ENCODE data around the gene RNASEH2A. TPM values are rescaled to one million over a fixed set of nuclear protein-coding genes. Genes with fewer than 3 reads are reported as not detected.

The RNASEH2A gene
- total and polyA plus RNA-seq, 2 of the 13 experiments (the other 11 are each of a cell fraction or from before 2014, with no cell fraction given): 25.1 to 35.8 TPM

- TF ChIP-seq UBTF (CRISPR knock-in tag; IDR thresholded peaks at IDR 0.05) (peak; percentile 96), ZMYM4 (CRISPR knock-in tag; IDR thresholded peaks at IDR 0.05) (peak; percentile 91), SMAD3 (CRISPR knock-in tag; IDR thresholded peaks at IDR 0.05) (peak; percentile 82; the same call in 1 of the 2 replicates), ZNF773 (CRISPR knock-in tag; IDR thresholded peaks at IDR 0.05; ENCODE audit: borderline replicate concordance) (no peak), ZNF496 (CRISPR knock-in tag; IDR thresholded peaks at IDR 0.05; ENCODE audit: insufficient replicate concordance) (no peak), PLRG1 (conservative IDR thresholded peaks at IDR 0.05) (no peak), MAFF (IDR thresholded peaks at IDR 0.05; ENCODE audit: low read depth, low read length) (no peak), SNAI1 (CRISPR knock-in tag; IDR thresholded peaks at IDR 0.05; ENCODE audit: borderline replicate concordance) (no peak), ZNF75D (CRISPR knock-in tag; IDR thresholded peaks at IDR 0.05; ENCODE audit: borderline replicate concordance) (no peak), ZMYM3 (CRISPR knock-in tag; IDR thresholded peaks at IDR 0.05) (peak; percentile 56; the same call in 1 of the 2 replicates), SIN3A (IDR thresholded peaks at IDR 0.05; ENCODE audit: borderline replicate concordance, low read depth, low read length) (peak; percentile 78), ARNT2 (CRISPR knock-in tag; IDR thresholded peaks at IDR 0.05; ENCODE audit: low read depth) (peak; percentile 93), ZNF468 (CRISPR knock-in tag; IDR thresholded peaks at IDR 0.05) (no peak), MED1 (CRISPR knock-in tag; IDR thresholded peaks at IDR 0.05) (peak; percentile 90), ZNF619 (CRISPR knock-in tag; IDR thresholded peaks at IDR 0.05) (peak; percentile 52; the same call in 1 of the 2 replicates), HOXA3 (CRISPR knock-in tag; IDR thresholded peaks at IDR 0.05) (peak; percentile 83), TFE3 (CRISPR knock-in tag; IDR thresholded peaks at IDR 0.05) (peak; percentile 78; the same call in 1 of the 2 replicates), NKX3-1 (CRISPR knock-in tag; IDR thresholded peaks at IDR 0.05) (no peak), CHD4 (IDR thresholded peaks at IDR 0.05; ENCODE audit: borderline replicate concordance, low read length) (no peak), KLF9 (CRISPR knock-in tag; IDR thresholded peaks at IDR 0.05; ENCODE audit: low read depth) (peak; percentile 74; the same call in 1 of the 2 replicates), ZC3H4 (CRISPR knock-in tag; IDR thresholded peaks at IDR 0.05; ENCODE audit: borderline replicate concordance) (0 out of 2 replicates have a peak, but pooled peaks have one; percentile 85), PHF21A (CRISPR knock-in tag; IDR thresholded peaks at IDR 0.05) (peak; percentile 84; the same call in 1 of the 2 replicates), KLF15 (CRISPR knock-in tag; IDR thresholded peaks at IDR 0.05; ENCODE audit: borderline replicate concordance) (peak; percentile 55; the same call in 1 of the 2 replicates), KDM6A (CRISPR knock-in tag; IDR thresholded peaks at IDR 0.05; ENCODE audit: low read depth) (0 out of 2 replicates have a peak, but pooled peaks have one; percentile 28)
- TF ChIP-seq, protein P1, sequence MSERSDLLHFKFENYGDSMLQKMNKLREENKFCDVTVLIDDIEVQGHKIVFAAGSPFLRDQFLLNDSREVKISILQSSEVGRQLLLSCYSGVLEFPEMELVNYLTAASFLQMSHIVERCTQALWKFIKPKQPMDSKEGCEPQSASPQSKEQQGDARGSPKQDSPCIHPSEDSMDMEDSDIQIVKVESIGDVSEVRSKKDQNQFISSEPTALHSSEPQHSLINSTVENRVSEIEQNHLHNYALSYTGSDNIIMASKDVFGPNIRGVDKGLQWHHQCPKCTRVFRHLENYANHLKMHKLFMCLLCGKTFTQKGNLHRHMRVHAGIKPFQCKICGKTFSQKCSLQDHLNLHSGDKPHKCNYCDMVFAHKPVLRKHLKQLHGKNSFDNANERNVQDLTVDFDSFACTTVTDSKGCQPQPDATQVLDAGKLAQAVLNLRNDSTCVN (CRISPR knock-in tag; IDR thresholded peaks at IDR 0.05; ENCODE audit: borderline replicate concordance): peak; percentile 67; the same call in 1 of the 2 replicates
These were observed 14.9 kb upstream of the RNASEH2A start, which contains the start of gene JUNB (continued) for GRCh38 chr19:12791345-12792050.
